Measurements from ENCODE around the gene TMEM170B. TPM values are rescaled to one million over a fixed set of nuclear protein-coding genes. Genes with fewer than 3 reads are reported as not detected.

The TMEM170B gene
- total and polyA plus RNA-seq, 2 donors (not counting 1 experiment from before 2014, with no cell fraction given), result 1.5 to 4.5 TPM

DNA sequence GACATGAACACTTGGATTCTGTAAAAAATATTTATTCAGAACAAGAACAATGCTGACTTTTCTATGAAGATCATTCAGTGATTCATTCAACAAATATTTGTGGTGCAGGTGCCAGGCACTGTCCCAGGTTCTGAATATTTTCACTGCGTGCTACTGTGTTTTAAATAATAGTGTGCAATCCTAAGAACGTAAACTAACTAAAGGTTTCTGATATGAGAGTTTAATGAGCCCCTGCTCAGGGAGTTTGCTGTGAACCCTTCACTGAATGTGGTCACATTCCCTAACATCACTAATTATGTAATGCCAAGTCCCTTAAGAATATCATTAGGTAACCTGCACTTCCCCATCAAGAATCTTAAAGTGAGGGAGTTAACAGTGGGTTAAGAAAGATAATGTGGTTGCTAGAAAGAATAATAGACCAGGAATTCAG, 1.7 kb upstream of the TMEM170B start:
- H3K27me3 ChIP-seq (ENCODE audit: control insufficient read depth, insufficient read depth, low read length), result no peaks in the 10 kb centered on the region
- no peak for TF ChIP-seq EZH2 (IDR thresholded peaks at IDR 0.05; ENCODE audit: low read length, missing control alignments)
- TF ChIP-seq, protein P1, sequence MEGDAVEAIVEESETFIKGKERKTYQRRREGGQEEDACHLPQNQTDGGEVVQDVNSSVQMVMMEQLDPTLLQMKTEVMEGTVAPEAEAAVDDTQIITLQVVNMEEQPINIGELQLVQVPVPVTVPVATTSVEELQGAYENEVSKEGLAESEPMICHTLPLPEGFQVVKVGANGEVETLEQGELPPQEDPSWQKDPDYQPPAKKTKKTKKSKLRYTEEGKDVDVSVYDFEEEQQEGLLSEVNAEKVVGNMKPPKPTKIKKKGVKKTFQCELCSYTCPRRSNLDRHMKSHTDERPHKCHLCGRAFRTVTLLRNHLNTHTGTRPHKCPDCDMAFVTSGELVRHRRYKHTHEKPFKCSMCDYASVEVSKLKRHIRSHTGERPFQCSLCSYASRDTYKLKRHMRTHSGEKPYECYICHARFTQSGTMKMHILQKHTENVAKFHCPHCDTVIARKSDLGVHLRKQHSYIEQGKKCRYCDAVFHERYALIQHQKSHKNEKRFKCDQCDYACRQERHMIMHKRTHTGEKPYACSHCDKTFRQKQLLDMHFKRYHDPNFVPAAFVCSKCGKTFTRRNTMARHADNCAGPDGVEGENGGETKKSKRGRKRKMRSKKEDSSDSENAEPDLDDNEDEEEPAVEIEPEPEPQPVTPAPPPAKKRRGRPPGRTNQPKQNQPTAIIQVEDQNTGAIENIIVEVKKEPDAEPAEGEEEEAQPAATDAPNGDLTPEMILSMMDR (conservative IDR thresholded peaks at IDR 0.05 in 1 of 2, IDR thresholded peaks at IDR 0.05 in 1 of 2; ENCODE audit: low read depth in 1 of 2, low read length in 2 of 2), result no peak
- H3K36me3 ChIP-seq (ENCODE audit: control insufficient read depth, insufficient read depth, low read length), result no peaks in the 10 kb centered on the region
- no peaks in the 10 kb centered on the region for H3K79me2 ChIP-seq (ENCODE audit: control insufficient read depth, insufficient read depth, low read length)
- H3K27ac ChIP-seq (ENCODE audit: insufficient read depth, low read length), result no peak overlapping the region
- no peaks in the 10 kb centered on the region for H4K20me1 ChIP-seq (ENCODE audit: control insufficient read depth, extremely low read depth, insufficient read depth, low read length)
- no peak overlapping the region for H3K4me3 ChIP-seq (replicated peaks in 1 of 4; ENCODE audit: control extremely low read depth in 1 of 4, insufficient read depth in 1 of 4, low read depth in 3 of 4, low read length in 4 of 4)
- H3K9me3 ChIP-seq (ENCODE audit: control insufficient read depth, insufficient read depth, low read depth, low read length), result no peaks in the 10 kb centered on the region
- no peak overlapping the region for H2AFZ ChIP-seq (ENCODE audit: low read length)
- peak; percentile 39 to 52 for DNase-seq (ENCODE audit: low read depth in 2 of 2)
- no peak overlapping the region for H3K4me2 ChIP-seq (ENCODE audit: extremely low read depth, insufficient read depth, low read length)
- no peak overlapping the region for H3K9ac ChIP-seq (ENCODE audit: insufficient read depth, low read length)
- no peaks in the 10 kb centered on the region for H3K4me1 ChIP-seq (ENCODE audit: control insufficient read depth, extremely low read depth, insufficient read depth, low read length)

DNA sequence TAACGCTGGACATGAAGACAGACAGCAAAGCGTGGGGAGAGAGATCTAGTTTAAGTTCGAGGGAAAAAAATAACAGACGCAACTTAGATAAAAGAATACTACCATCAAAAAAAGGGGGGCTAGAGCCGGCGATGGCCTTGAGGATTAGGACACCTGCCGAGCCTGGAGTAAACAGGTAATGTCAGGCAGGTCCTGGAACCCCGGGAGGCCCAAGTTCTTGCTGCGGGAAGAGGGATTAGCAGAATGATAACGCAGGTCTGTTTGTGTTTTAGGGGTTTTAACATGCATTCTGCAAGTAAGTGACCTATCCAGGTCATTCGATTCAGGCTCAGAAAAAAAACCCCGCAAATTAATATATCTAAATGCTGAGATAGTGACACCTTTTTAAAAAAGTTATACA, 754 bp upstream of the TMEM170B start:
- Histone ChIP-seq H3K9ac (ENCODE audit: insufficient read depth, low read length) (no peak overlapping the region), H3K27ac (ENCODE audit: insufficient read depth, low read length) (peak overlapping the region; percentile 54), H3K36me3 (ENCODE audit: control insufficient read depth, insufficient read depth, low read length) (no peaks in the 10 kb centered on the region), H3K4me3 (replicated peaks in 1 of 4; ENCODE audit: control extremely low read depth in 1 of 4, insufficient read depth in 1 of 4, low read depth in 3 of 4, low read length in 4 of 4) (peak overlapping the region; percentile 53 to 74 (median 56)), H3K4me2 (ENCODE audit: extremely low read depth, insufficient read depth, low read length) (peak overlapping the region; percentile 55), H3K79me2 (ENCODE audit: control insufficient read depth, insufficient read depth, low read length) (no peaks in the 10 kb centered on the region), H4K20me1 (ENCODE audit: control insufficient read depth, extremely low read depth, insufficient read depth, low read length) (no peaks in the 10 kb centered on the region), H3K4me1 (ENCODE audit: control insufficient read depth, extremely low read depth, insufficient read depth, low read length) (no peaks in the 10 kb centered on the region), H2AFZ (ENCODE audit: low read length) (peak overlapping the region; percentile 7), H3K9me3 (ENCODE audit: control insufficient read depth, insufficient read depth, low read depth, low read length) (no peaks in the 10 kb centered on the region), H3K27me3 (ENCODE audit: control insufficient read depth, insufficient read depth, low read length) (no peaks in the 10 kb centered on the region)
- peak in 1 of 2 donors; percentile 5 for DNase-seq (ENCODE audit: low read depth in 2 of 2)
- TF ChIP-seq EZH2 (IDR thresholded peaks at IDR 0.05; ENCODE audit: low read length, missing control alignments), result no peak
- TF ChIP-seq, protein P1 (conservative IDR thresholded peaks at IDR 0.05 in 1 of 2, IDR thresholded peaks at IDR 0.05 in 1 of 2; ENCODE audit: low read depth in 1 of 2, low read length in 2 of 2), result no peak

DNA sequence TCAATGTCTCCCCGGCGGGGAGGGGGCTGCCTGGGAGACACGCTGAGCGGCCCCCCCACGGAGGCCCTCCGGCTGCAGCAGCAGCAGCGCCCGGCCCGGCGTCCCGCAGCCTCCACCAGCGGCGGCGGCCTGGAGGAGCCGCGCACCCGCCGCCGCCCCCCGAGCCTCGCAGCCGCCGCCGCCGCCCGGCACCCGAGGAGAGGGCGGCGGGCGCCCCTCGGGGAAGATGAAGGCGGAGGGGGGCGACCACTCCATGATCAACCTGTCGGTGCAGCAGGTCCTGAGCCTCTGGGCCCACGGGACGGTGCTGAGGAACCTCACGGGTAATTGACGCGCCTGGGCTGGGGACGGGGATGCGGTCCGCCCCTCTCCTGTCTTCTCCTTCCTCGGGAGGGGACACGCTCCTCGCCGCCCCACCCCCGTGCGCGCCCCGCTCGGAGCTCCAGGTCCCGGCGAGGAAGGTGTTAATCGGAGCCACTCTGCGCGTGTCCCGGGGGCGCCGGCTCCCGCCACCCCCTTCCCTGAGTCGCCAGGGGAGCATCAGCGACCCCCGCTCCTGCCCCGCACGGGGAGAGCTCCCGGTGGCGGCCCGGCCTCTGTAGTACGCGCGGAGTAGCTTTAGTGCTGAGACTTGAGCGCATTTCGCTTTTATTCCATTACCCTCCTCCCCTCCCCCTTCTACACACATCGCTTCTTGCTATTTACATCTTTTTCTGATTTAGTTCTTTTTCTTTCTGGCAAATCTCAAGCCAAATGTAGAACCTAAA, 686 bp downstream of the TMEM170B start:
- Histone ChIP-seq H2AFZ (ENCODE audit: low read length) (peak overlapping the region; percentile 63), H3K4me3 (replicated peaks in 1 of 4; ENCODE audit: control extremely low read depth in 1 of 4, insufficient read depth in 1 of 4, low read depth in 3 of 4, low read length in 4 of 4) (peak overlapping the region; percentile 45 to 74 (median 62)), H3K36me3 (ENCODE audit: control insufficient read depth, insufficient read depth, low read length) (no peaks in the 10 kb centered on the region), H3K4me1 (ENCODE audit: control insufficient read depth, extremely low read depth, insufficient read depth, low read length) (no peaks in the 10 kb centered on the region), H3K9ac (ENCODE audit: insufficient read depth, low read length) (peak overlapping the region; percentile 57), H3K4me2 (ENCODE audit: extremely low read depth, insufficient read depth, low read length) (peak overlapping the region; percentile 77), H3K27me3 (ENCODE audit: control insufficient read depth, insufficient read depth, low read length) (no peaks in the 10 kb centered on the region), H3K9me3 (ENCODE audit: control insufficient read depth, insufficient read depth, low read depth, low read length) (no peaks in the 10 kb centered on the region), H3K79me2 (ENCODE audit: control insufficient read depth, insufficient read depth, low read length) (no peaks in the 10 kb centered on the region), H3K27ac (ENCODE audit: insufficient read depth, low read length) (no peak overlapping the region), H4K20me1 (ENCODE audit: control insufficient read depth, extremely low read depth, insufficient read depth, low read length) (no peaks in the 10 kb centered on the region)
- DNase-seq (ENCODE audit: low read depth in 2 of 2), result peak; percentile 6 to 14
- TF ChIP-seq, protein P1 (conservative IDR thresholded peaks at IDR 0.05 in 1 of 2, IDR thresholded peaks at IDR 0.05 in 1 of 2; ENCODE audit: low read depth in 1 of 2, low read length in 2 of 2), result no peak
- no peak for TF ChIP-seq EZH2 (IDR thresholded peaks at IDR 0.05; ENCODE audit: low read length, missing control alignments)
